Activated CD4-positive, alpha-beta T cell treated with anti-CD3 and anti-CD28 coated beads, Interleukin-10, Interleukin-2, amounts not matched to agents 100 ng/mL and 50 ng/mL, durations not matched to agents 16 hours and 8 hours (primary cell): ENCODE data around the gene UBR4.

Experiments
- DNase-seq: peaks from one replicate; pipeline ENCODE4 v3.0.0-alpha.2; 2020

The UBR4 gene

DNA sequence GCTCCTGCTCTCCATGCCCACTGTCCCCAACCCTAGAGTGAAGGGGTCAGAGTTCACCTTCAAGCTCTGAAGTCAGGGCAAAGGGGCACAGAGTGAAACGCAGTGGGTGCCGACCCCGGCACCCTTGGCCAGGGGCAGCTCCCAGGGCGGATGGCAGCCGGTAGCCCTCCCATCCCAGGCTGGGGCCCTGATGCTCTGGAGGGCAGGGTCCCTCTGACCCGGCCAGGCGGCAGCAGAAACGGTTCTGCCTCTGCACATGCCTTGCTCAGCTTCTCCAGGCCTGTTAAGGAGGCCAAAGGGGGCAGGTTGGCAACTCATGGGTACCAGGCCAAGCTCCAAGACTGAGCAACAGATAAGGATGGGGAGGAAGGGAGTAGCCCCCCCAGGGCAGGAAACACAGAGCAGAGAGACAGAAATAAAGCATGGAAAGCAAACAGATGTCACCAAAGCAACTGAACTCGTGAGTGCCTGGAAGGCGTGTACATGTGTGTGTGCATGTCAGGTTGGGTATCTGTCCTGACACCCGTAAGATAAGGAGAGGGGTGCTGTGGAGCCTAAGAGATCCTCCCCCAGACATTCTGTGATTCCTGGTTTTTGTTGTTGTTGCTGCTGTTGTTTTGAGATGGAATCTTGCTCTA is 141.3 kb downstream of the UBR4 start:
- DNase-seq: no peak

DNA sequence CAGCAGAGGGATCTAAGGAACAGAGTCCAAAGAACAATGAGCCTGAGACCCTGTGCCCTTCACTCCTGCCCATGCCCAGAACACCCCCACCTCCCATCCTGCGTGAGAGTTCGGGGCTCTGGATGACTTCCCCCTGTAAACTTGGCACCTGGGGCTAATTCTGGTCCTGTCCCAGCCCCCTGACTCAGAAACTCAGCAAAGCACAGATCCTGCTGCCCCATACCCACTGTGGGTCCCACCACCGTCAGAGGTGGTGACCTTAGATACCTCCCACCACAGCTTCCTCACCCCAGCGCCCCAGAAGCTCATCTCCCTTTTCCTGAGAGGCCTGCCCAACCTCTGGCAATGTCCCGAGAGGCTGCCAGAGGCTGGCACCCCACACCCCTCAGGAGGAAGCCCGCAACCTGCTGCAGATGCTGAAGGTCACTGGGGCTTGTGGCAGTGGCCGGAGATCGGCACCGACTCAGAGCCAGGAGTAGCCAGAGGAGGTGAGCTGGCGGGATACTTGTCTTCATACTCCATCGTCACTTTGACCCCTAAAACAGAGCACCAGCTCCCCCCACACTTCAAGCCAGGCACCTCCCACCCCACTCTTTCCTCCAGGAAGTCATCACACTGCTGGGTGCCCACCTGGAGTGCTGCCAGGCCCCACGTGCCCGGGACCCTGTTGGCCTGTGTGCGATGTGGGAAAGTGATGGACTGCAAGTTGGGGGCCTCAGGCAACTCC is 142.0 kb downstream of the UBR4 start:
- no peak for DNase-seq

DNA sequence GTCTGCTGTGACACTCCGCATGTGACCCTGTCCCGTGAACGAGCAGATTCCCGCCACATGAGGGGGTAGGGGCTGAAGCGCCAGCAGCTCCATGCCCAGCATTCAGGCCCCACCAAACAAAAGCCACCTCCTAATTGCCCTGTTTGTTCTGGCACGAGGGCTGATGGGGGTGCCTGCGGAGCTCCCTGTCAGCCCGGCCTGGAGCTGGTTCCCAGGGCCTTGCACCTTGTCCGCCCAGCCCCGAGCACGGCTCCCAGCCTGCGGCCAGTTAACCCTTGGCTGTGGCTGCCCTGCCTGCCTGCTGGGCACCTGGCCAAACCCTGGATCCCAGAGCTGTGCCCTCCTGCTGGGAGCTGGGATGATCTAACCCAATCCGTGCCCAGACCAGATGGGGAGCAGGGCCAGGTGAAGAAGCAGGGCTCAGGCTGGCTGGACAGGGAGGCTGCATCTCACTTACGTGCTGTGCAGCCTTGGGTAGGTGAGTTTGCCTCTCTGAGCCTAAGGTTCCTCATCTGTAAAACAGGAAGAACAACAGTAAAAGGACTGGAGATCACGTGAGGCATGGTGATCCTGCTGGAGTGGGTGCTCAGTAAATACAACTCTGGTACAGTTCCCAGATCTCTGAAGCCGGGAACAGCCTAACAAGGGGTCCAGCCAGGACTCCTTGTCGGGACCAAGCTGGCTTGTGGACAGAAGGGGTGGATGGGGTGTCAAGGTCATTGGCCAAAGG is 142.7 kb downstream of the UBR4 start:
- DNase-seq: no peak

DNA sequence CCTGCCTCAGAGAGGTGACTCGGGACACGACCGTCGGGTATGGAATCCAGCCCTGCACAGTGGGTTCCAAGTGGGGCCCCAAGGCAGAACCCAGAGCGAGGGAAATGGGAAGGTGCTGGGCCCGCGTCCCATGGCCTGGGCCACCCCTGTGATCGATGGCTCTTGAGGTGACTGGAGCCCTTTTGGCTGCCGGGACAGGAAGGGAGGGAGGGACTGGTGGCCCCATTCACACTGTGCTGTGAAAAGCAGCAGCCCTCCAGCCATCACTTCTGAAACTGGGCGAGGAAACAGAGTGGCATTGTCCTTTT is 143.2 kb downstream of the UBR4 start:
- no peak for DNase-seq

DNA sequence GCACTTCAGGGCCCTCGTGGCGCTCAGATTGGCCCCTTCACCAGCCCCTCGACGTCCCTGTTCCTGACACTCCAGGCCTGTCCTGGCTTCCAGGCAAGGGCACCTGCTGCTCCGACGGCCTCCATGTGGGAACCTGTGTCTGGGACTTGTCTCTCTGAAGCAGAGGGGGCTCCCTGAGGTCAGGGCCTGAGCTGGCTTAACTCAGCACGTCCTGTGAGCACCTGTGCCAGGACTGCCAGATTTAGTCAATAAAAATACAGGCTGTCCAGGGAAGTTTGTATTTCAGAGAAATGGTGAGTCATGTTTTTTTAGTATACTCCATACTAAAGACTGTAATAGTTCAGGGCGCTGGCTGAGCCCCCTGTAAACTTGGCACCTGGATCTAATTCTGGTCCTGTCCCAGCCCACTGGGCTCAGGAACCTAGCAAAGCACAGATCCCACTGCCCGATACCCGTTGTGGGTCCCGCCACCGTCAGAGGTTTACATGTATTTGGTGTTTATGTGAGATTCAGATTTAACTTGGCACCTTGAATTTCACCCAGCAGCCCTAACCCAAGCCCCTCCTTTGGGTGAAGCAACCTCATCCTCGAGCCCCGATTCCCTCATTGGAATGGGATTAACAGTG is 143.7 kb downstream of the UBR4 start:
- DNase-seq: no peak

DNA sequence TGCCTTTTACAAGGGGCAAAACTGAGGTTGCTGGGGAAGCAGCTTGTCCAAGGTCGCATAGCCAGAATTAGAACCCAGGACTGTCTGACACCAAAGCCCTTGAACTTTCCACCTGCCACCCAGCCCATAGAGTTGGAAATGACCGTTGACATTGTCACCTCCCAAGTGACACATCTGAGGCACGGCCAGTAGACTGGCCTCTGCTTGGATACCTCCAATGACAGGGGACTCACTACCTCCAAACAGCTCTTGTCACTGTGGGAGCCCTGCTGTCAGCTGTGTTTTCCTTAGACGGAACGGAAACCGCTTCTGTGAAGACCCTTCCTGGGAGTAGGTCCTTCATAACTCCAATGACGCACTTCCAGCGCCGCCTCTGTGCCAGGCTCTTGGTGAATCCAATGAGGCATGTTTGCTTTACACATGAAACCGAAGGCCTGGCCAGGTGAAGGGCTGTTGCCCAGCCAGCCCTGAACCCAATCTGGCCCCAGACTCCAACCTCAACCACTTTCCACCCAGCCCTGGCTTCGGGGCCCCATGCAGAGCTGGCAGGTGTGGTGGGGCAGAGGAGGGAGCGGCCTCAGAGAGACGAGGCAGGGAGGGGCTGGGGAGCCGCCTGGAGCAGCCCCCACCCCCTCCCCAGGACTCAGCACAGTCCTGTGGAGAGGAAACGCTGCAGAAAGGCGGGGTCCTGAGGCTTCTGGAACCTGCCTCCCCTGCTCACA is 144.4 kb downstream of the UBR4 start:
- no peak for DNase-seq

DNA sequence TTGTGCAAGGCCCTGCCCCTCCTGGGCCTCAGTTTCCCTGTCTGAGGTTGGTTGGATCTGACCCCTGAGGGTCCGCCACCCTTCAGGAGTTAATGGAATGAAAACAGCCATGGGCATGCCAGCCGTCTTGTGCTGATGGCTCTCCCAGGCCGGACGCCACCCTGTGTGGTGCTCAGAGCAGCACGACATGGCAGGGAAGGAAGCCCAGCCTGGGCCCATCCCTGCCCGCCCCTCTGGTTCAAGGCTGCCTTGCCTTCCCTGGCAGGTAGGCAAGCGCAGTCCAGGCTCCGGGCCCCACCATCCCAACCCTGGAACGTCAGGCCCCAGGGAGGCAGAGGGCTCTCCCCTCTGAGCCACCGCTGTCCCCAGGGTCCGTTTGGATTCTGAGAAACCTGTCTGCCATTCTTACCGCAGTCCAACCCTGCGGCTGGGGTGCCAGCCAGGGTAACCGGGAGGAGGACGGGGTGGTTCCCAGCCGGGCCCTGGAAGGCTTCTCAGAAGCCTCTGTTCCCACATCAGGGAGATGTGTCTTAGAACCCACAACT is 145.1 kb downstream of the UBR4 start:
- no peak for DNase-seq

DNA sequence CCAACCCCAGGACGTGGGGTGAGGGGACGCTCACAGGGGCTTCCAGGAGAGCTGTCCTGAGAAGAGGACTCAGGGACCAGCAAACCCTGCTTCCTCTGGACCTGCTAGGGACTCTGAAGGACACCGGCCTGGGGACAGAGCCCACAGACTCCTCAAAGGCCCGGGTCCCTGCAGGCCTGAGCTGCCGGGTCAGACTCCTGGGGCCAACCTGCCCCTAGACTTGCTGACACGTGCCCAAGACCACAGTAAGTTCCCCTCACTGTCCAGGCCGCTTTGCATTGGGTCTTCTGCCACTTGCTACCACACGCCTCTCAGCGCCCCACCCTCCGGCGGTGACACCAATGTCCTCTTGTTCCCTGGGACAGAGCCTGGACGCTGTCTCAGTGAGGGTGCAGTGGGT is 146.9 kb downstream of the UBR4 start:
- no peak for DNase-seq

DNA sequence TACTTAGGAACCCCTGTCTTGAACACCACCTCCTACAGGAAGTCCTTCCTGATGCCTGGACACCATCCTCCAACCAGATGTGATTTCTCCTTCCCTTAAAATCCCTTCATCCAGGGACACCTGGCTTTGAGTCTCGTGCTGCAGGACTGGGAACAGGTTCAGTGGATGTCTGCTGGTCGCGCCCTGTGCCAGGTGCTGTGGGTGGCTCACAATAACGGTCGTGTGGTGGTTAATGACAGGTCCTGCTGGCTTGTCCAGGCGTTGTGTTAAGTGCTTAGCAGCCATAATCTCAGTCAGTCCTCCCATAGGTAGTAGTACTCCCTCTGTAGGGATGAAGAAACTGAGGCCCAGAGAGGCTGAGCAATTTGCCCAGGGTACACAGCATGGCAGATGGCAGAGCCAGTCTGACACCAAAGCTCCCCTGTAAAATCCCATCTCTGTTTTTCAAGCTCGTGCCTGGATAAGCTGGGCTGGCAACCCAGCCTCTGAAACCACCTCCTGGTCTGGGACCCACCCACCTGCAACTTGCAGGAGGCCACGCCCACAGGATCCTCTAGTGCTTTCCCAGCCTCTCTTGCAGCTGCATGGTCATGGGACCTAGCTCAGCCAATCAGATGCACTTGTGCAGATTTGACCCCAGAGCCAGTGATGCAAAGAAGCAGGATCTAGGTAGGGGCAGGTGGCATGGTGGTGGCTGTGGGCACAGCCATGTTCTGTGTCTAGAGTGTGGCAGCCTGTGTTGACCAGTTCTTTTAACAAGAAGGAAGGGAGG is 147.6 kb downstream of the UBR4 start:
- no peak for DNase-seq

DNA sequence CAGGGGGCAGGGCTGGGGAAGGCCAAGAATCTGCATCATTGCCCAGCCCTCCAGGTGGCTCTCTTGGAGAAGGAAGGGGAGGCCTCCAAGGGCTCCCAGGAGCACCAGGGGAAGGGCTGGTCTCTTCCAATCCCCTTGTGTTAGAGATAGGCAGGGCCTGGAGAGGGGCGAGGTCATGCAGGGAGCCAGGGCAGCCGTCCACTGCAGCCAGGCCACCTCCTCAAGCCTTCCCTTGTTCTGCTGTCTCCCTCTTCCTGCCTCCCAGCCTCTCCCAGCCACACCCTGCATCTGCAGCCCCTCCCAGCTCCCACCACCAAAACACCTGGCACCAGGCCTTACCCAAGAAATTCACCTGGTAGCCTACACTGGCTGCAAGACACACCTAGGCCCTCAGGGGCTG is 148.3 kb downstream of the UBR4 start:
- DNase-seq: no peak

DNA sequence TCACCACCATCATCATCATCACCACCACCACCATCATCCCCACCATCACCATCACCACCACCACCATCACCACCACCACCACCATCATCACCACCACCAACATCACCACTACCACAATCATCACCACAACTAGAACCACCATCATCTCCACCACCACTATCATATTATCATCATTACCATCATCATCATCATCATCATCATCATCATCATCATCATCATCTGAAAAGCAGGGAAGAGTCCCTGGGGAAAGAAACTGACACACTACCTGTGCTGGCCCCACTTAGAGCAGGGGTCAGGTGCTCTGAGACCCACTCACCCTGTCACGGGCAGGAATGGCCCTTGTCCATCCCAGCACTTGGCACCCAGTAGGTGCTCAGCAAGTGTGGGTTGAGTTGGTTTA is 148.7 kb downstream of the UBR4 start:
- DNase-seq: no peak

DNA sequence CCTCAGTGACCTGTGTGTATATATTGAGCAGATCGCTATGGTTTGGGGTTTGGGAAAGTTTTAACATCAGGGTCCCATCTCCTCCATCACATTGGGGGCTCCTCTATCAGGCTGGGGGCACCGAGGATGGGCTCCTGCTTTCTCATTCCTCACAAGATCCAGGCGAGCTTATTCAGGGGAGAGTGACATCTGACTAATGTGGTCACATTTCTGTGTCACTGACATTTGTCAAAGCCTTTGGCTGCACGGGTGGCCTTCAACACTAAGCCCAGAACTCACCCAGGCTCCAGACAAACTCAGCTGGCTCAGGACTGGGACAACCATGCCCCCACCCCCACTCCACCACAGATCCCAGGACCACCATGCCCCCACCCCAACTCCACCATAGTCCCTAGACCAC is 150.3 kb downstream of the UBR4 start:
- no peak for DNase-seq

DNA sequence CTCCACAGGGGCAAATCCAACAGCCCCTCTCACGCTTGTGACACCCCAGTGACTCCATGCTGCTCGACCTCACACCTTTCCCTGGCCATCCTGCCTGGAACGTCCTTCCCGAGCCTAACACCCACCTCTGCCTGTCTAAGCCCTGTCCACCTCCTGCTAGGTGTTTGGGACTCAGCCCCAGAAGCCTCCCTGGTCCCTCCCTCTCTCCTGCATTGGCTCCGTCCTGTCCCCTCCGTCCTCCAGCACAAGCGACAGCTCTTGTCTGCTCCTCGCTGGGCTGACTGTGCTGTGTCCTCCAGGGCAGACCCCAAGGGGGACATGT is 151.6 kb downstream of the UBR4 start:
- DNase-seq: no peak

DNA sequence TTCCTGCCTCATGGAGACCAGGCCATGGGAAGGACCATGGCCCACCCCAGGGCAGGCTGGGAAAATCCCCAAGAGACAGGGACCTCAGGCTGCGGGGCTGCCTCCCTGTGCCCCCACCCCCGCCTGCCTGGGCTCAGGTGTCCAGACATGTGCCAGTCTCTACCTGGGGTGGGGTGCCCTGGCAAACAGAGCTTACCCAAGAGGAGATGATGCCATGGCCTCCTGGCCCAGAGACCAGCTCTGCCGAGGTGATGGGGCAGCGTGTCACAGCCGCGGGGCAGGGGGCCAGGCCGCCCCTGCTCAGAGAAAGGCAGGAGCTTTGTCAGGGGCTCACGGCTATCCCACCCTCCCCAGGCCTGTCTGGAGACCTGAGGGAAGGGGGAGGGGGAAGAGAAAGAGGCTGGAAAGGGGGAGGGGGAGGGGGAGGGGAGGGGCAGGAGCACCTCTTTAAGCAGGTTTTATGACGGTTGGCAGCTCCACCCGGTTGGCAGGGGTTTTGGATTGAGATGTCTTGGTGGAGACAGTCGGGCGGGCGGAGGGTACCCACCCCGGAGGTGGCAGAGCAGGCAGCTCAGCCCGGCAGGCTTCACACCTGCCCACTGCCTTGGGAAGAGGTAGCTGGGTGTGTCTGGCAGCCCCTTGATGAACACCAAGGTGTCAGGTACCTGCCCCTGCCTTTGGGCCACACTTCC is 152.1 kb downstream of the UBR4 start:
- no peak for DNase-seq

DNA sequence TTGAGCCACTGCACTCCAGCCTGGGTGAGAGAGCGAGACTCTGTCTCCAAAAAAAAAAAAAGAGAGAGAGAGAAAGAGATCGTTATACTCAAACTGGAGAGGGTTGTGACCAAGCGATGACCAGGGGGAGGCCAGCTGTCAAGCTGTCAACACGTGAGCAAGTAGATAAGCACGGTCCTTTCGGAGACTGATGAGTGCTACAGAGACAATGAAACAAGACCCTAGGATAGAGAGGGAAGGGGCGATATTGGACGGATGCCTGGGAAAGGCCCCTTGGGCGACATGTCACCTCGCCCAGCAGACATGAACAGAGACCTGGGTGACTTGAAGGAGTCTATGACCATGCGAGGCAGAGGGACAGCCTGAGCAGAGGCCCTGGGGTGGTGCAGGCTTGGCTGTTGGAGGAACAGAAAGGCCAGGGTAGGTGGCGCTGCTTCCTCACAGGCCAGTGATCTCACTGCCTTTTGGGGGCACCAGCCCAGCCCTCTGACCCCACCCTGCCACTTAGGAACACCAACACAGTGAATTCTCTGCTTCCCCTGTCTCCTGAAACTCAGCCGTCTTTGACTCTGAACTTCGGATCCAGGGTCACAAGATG is 152.8 kb downstream of the UBR4 start:
- DNase-seq: no peak

DNA sequence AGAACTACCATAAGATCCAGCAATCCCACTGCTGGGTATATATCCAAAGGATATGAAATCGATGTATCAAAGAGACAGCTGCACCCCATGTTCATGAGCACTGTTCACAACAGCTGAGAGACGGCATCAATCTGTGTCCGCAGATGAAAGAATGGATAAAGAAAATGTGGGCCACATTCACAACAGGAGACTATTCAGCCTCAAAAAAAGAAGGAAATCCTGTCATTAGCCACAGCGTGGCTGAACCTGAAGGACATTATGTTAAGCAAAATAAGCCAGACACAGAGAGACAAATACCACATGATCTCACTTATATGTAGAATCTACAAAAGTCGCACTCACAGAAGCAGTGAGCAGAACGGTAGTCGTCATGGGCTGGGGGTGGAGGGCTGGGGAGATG is 154.4 kb downstream of the UBR4 start:
- no peak for DNase-seq

DNA sequence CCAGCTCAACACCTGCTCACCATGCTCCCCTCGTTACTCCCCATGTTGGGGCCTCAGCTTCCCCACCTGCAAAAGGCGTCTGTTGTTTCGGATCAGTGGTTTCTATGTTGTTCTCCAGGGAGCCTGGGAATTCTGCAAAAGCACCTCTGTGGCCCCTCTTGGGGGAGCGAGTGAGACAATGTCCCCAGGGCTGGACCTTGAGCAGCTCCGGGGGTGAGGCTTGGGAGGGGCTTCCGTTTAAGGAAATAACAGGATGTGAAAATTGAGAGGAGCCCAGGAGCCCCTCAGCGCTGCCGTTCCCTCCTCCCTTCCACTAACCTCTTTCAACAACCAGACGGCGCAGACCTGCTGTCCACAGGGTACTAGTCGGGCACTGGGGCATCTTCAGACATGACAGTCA is 155.1 kb downstream of the UBR4 start:
- no peak for DNase-seq

DNA sequence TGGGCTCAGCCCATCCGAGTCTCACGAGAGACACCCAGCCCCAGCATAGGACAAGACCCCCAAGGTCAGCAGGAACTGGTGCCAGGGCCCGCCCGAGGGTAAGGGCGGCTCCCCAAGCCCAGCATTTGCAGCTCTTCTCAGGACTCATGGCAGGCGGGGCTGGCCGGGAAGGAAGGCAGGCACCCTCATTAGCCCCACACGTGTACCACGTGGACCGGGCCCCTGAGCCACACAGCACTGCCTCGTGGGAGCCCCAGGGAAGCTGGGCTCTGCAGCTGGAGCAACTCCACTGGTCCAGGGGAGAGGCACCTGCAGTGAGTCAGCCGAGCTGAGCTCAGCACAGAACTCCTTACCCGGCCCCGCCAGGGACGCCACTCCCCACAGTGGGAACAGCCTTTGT is 155.8 kb downstream of the UBR4 start:
- DNase-seq: no peak

DNA sequence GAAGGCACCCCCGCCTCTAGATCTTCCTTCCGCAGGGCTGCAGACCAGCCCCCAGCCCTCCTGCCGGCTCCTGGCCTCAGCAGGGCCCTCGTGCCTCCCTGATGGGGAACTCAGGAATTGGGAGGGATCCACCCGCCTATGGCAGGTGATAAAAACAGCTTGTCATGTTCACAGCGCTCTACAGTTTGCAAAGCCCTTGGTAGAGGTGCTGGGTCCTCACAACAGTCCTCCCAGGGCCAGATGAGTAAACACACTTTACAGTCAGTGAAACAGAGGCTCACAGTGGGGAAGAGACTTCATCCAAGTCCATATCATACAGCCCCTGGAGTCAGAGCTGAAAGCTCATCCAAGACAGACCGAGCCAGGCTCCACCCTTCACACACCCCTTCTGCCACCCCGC is 156.6 kb downstream of the UBR4 start:
- no peak for DNase-seq

DNA sequence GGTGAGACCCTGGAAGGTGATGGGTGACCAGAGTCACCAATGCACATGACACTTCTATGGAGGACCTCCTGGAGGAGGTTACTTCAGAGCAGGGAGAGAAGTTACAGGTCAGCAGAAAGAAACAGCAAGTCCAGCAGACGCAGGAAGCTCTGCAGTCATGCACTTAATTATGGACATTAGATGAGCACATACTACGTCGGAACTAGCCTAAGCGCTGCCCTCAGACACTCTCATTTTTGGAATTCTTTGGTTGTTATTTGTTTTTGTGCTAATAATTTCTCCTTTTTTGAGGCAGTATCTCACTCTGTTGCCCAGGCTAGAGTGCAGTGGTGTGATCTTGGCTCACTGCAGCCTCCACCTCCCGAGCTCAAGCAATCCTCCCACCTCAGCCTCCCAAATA is 160.3 kb downstream of the UBR4 start:
- DNase-seq: no peak

DNA sequence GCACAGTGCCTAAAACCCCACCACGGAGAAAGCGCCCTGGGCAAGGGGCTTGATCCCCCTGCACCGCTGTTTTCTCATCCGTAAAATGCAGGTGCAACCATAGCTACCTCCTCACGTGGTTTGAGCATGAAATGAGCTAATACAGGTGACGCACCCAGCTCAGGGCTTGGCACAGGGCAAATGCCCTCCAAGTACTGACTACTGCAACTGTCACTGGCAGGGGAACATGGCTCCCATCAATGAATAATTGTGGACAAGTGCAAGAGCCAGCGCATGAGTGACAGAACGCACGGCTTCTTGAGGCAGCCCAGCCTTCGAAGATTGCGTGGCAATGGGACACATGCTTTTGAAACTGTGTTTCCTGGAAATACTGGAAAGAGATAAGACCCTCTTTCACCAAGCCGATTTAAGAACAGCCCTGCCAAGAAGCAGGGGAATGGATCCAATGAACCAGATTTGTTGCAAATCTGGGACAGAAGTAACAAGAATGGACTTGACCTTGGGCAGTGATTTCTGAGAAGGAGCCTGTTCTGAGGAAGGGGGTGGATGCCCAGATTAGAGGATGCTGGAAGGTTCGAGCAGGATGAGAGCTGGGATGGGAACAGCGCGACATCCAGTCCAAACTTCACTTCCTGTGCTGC is 160.8 kb downstream of the UBR4 start:
- no peak for DNase-seq
